ENCODE data around the gene P3H1. TPM values are rescaled to one million over a fixed set of nuclear protein-coding genes. Genes with fewer than 3 reads are reported as not detected.
A peak's percentile ranks its signal among the peaks of the same experiment; 100 is the strongest.

Gene P3H1
- total and polyA plus RNA-seq, 2 of the 13 experiments (the other 11 are each of a cell fraction or from before 2014, with no cell fraction given) = 64.6 to 120 TPM

DNA sequence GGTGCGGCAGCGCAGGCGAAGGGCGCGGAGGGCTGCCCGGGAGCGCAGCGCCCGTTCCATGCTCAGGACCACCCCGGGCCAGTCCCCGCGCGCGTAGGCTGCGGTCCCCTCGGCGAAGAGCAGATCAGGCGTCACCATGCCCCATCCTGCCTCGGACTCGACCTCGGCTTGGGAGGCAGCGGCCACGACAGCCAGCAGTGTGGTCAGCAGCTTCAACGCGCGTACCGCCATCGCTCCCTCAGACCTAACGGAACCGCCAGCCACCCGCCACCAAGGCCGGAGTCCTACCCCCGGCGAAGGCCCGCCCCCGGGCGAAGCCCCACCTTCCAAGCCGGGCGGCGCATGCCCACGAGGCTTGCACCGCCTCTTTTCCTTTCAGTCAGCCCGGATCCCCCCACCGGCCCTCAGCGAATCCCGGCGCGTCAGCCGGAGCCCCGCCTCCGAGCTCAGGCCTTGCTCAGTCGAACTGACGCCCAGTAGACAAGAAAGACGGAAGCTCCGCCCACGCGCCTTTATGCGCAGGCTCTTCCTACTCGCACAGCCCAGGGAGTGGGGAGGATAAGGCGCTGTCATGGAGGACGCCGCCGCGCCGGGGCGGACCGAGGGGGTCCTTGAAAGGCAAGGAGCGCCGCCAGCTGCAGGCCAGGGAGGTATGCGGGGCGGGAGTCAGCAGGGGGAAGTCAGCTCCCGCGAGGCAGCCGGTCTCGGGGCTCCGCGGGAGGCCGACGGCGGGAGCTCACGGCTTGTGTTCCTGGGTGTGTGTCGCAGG is at the start of gene P3H1, which contains the start of gene C1orf50 (continued):
- TF ChIP-seq, protein P1, sequence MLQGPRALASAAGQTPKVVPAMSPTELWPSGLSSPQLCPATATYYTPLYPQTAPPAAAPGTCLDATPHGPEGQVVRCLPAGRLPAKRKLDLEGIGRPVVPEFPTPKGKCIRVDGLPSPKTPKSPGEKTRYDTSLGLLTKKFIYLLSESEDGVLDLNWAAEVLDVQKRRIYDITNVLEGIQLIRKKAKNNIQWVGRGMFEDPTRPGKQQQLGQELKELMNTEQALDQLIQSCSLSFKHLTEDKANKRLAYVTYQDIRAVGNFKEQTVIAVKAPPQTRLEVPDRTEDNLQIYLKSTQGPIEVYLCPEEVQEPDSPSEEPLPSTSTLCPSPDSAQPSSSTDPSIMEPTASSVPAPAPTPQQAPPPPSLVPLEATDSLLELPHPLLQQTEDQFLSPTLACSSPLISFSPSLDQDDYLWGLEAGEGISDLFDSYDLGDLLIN (CRISPR knock-in tag; IDR thresholded peaks at IDR 0.05; ENCODE audit: borderline replicate concordance) = no peak; the same call in 1 of the 2 replicates
- no peak; the same call in 1 of the 2 replicates for TF ChIP-seq BRCA1 (CRISPR knock-in tag; IDR thresholded peaks at IDR 0.05)
- TF ChIP-seq, protein P2, sequence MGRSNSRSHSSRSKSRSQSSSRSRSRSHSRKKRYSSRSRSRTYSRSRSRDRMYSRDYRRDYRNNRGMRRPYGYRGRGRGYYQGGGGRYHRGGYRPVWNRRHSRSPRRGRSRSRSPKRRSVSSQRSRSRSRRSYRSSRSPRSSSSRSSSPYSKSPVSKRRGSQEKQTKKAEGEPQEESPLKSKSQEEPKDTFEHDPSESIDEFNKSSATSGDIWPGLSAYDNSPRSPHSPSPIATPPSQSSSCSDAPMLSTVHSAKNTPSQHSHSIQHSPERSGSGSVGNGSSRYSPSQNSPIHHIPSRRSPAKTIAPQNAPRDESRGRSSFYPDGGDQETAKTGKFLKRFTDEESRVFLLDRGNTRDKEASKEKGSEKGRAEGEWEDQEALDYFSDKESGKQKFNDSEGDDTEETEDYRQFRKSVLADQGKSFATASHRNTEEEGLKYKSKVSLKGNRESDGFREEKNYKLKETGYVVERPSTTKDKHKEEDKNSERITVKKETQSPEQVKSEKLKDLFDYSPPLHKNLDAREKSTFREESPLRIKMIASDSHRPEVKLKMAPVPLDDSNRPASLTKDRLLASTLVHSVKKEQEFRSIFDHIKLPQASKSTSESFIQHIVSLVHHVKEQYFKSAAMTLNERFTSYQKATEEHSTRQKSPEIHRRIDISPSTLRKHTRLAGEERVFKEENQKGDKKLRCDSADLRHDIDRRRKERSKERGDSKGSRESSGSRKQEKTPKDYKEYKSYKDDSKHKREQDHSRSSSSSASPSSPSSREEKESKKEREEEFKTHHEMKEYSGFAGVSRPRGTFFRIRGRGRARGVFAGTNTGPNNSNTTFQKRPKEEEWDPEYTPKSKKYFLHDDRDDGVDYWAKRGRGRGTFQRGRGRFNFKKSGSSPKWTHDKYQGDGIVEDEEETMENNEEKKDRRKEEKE (IDR thresholded peaks at IDR 0.05) = no peak
- TF ChIP-seq, protein P3, sequence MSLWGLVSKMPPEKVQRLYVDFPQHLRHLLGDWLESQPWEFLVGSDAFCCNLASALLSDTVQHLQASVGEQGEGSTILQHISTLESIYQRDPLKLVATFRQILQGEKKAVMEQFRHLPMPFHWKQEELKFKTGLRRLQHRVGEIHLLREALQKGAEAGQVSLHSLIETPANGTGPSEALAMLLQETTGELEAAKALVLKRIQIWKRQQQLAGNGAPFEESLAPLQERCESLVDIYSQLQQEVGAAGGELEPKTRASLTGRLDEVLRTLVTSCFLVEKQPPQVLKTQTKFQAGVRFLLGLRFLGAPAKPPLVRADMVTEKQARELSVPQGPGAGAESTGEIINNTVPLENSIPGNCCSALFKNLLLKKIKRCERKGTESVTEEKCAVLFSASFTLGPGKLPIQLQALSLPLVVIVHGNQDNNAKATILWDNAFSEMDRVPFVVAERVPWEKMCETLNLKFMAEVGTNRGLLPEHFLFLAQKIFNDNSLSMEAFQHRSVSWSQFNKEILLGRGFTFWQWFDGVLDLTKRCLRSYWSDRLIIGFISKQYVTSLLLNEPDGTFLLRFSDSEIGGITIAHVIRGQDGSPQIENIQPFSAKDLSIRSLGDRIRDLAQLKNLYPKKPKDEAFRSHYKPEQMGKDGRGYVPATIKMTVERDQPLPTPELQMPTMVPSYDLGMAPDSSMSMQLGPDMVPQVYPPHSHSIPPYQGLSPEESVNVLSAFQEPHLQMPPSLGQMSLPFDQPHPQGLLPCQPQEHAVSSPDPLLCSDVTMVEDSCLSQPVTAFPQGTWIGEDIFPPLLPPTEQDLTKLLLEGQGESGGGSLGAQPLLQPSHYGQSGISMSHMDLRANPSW (CRISPR knock-in tag; IDR thresholded peaks at IDR 0.05; ENCODE audit: borderline replicate concordance) = no peak
- TF ChIP-seq FOSL1 (CRISPR knock-in tag; IDR thresholded peaks at IDR 0.05; ENCODE audit: borderline replicate concordance) = no peak
- TF ChIP-seq, protein P4, sequence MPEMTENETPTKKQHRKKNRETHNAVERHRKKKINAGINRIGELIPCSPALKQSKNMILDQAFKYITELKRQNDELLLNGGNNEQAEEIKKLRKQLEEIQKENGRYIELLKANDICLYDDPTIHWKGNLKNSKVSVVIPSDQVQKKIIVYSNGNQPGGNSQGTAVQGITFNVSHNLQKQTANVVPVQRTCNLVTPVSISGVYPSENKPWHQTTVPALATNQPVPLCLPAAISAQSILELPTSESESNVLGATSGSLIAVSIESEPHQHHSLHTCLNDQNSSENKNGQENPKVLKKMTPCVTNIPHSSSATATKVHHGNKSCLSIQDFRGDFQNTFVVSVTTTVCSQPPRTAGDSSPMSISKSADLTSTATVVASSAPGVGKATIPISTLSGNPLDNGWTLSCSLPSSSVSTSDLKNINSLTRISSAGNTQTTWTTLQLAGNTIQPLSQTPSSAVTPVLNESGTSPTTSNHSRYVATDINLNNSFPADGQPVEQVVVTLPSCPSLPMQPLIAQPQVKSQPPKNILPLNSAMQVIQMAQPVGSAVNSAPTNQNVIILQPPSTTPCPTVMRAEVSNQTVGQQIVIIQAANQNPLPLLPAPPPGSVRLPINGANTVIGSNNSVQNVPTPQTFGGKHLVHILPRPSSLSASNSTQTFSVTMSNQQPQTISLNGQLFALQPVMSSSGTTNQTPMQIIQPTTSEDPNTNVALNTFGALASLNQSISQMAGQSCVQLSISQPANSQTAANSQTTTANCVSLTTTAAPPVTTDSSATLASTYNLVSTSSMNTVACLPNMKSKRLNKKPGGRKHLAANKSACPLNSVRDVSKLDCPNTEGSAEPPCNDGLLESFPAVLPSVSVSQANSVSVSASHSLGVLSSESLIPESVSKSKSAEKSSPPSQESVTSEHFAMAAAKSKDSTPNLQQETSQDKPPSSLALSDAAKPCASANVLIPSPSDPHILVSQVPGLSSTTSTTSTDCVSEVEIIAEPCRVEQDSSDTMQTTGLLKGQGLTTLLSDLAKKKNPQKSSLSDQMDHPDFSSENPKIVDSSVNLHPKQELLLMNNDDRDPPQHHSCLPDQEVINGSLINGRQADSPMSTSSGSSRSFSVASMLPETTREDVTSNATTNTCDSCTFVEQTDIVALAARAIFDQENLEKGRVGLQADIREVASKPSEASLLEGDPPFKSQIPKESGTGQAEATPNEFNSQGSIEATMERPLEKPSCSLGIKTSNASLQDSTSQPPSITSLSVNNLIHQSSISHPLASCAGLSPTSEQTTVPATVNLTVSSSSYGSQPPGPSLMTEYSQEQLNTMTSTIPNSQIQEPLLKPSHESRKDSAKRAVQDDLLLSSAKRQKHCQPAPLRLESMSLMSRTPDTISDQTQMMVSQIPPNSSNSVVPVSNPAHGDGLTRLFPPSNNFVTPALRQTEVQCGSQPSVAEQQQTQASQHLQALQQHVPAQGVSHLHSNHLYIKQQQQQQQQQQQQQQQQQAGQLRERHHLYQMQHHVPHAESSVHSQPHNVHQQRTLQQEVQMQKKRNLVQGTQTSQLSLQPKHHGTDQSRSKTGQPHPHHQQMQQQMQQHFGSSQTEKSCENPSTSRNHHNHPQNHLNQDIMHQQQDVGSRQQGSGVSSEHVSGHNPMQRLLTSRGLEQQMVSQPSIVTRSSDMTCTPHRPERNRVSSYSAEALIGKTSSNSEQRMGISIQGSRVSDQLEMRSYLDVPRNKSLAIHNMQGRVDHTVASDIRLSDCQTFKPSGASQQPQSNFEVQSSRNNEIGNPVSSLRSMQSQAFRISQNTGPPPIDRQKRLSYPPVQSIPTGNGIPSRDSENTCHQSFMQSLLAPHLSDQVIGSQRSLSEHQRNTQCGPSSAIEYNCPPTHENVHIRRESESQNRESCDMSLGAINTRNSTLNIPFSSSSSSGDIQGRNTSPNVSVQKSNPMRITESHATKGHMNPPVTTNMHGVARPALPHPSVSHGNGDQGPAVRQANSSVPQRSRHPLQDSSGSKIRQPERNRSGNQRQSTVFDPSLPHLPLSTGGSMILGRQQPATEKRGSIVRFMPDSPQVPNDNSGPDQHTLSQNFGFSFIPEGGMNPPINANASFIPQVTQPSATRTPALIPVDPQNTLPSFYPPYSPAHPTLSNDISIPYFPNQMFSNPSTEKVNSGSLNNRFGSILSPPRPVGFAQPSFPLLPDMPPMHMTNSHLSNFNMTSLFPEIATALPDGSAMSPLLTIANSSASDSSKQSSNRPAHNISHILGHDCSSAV (CRISPR knock-in tag; IDR thresholded peaks at IDR 0.05; ENCODE audit: borderline replicate concordance) = 0 out of 2 replicates have a peak, but pooled peaks have one; percentile 73
- TF ChIP-seq, protein P5, sequence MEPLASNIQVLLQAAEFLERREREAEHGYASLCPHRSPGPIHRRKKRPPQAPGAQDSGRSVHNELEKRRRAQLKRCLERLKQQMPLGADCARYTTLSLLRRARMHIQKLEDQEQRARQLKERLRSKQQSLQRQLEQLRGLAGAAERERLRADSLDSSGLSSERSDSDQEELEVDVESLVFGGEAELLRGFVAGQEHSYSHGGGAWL (CRISPR knock-in tag; IDR thresholded peaks at IDR 0.05) = peak; percentile 30; the same call in 1 of the 2 replicates
- TF ChIP-seq, protein P6, sequence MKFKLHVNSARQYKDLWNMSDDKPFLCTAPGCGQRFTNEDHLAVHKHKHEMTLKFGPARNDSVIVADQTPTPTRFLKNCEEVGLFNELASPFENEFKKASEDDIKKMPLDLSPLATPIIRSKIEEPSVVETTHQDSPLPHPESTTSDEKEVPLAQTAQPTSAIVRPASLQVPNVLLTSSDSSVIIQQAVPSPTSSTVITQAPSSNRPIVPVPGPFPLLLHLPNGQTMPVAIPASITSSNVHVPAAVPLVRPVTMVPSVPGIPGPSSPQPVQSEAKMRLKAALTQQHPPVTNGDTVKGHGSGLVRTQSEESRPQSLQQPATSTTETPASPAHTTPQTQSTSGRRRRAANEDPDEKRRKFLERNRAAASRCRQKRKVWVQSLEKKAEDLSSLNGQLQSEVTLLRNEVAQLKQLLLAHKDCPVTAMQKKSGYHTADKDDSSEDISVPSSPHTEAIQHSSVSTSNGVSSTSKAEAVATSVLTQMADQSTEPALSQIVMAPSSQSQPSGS (CRISPR knock-in tag; IDR thresholded peaks at IDR 0.05) = peak; percentile 24; the same call in 1 of the 2 replicates

All from HepG2 (cell line).